ENCODE measurements around the gene GOLGA6B. TPM values are rescaled to one million over a fixed set of nuclear protein-coding genes. Genes with fewer than 3 reads are reported as not detected.
"Not testable (repeated sequence)": the region's sequence is repeated elsewhere in the genome, so short reads cannot be mapped to it uniquely, and the experiment has no call there.

The GOLGA6B gene, protein sequence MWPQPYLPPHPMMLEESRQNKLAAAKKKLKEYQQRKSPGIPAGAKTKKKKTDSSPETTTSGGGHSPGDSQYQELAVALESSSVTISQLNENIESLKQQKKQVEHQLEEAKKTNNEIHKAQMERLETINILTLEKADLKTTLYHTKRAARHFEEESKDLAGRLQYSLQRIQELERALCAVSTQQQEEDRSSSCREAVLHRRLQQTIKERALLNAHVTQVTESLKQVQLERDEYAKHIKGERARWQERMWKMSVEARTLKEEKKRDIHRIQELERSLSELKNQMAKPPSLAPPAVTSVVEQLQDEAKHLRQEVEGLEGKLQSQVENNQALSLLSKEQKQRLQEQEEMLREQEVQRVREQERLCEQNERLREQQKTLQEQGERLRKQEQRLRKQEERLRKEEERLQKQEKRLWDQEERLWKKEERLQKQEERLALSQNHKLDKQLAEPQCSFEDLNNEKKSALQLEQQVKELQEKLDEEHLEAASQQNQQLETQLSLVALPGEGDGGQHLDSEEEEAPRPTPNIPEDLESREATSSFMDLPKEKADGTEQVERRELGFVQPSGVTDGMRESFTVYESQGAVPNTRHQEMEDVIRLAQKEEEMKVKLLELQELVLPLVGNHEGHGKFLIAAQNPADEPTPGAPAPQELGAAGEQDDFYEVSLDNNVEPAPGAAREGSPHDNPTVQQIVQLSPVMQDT
- total RNA-seq = under 1 TPM in 1 of 4 donors, not detected in 3; 0.42 TPM

GRCh38 chr15:72654397-72654796, at the start of gene GOLGA6B:
TSS of gene GOLGA6B (plus strand) at chr15:72654697. CDS start at chr15:72654738, 41 bp downstream.
- WGBS, 2 donors = no CpG with 5 or more reads among the region's 7 CpGs

GRCh38 chr15:72604794-72605193, 49.7 kb upstream of the GOLGA6B start:
- no peak overlapping the region for H3K27ac ChIP-seq
- TF ChIP-seq POLR2A (IDR thresholded peaks at IDR 0.05) (no peak), EP300 (IDR thresholded peaks at IDR 0.05) (no peak)
- TF ChIP-seq, protein P1, sequence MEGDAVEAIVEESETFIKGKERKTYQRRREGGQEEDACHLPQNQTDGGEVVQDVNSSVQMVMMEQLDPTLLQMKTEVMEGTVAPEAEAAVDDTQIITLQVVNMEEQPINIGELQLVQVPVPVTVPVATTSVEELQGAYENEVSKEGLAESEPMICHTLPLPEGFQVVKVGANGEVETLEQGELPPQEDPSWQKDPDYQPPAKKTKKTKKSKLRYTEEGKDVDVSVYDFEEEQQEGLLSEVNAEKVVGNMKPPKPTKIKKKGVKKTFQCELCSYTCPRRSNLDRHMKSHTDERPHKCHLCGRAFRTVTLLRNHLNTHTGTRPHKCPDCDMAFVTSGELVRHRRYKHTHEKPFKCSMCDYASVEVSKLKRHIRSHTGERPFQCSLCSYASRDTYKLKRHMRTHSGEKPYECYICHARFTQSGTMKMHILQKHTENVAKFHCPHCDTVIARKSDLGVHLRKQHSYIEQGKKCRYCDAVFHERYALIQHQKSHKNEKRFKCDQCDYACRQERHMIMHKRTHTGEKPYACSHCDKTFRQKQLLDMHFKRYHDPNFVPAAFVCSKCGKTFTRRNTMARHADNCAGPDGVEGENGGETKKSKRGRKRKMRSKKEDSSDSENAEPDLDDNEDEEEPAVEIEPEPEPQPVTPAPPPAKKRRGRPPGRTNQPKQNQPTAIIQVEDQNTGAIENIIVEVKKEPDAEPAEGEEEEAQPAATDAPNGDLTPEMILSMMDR (IDR thresholded peaks at IDR 0.05) = no peak
- no peaks in the 10 kb centered on the region for H3K27me3 ChIP-seq
- H3K4me1 ChIP-seq = no peaks in the 10 kb centered on the region
- no peak overlapping the region for H3K4me3 ChIP-seq
- 89 to 91% methylated on average over 4 of the region's 4 CpGs for WGBS, 2 donors
- peaks cover 0 to 7% (median 0%) of the 10 kb centered on the region in 3 donors for H3K36me3 ChIP-seq
- H3K9me3 ChIP-seq = no peaks in the 10 kb centered on the region
- DNase-seq (ENCODE audit: low spot score in 2 of 2) = no peak

More at GRCh38 chr15:72654397-72654796, at the start of gene GOLGA6B:
- not testable (repeated sequence) for H3K4me3 ChIP-seq; DNase-seq (ENCODE audit: low spot score in 2 of 2); H3K4me1 ChIP-seq; H3K27me3 ChIP-seq; H3K36me3 ChIP-seq; H3K9me3 ChIP-seq; H3K27ac ChIP-seq

DNA sequence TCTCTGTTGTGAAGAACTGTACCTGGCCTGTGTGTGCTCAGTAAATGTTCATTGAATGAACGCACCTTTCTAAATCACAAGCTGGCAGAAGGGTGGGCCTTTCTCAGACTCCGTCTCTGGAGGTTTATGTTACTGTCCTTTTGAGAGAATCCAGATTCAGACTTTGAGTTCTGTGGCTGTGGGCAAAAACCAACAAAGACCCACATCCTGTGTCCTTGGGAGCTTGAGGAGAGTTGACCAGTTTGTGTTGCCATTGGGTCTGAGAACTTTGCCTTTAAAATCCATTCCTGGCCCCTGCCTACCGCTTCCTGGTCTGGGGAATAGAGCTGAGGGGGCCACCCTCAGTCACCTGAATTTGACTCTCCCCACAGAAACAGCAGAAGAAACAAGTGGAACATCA, 46.4 kb upstream of the GOLGA6B start:
- H3K36me3 ChIP-seq = peaks cover 0 to 20% (median 0%) of the 10 kb centered on the region in 3 donors
- 92 to 100% methylated on average over 3 of the region's 3 CpGs for WGBS, 2 donors
- H3K27me3 ChIP-seq; DNase-seq (ENCODE audit: low spot score in 2 of 2); H3K9me3 ChIP-seq; H3K27ac ChIP-seq; H3K4me3 ChIP-seq; H3K4me1 ChIP-seq: not testable (repeated sequence)

- TF ChIP-seq, protein P1 (IDR thresholded peaks at IDR 0.05) = no peak
- TF ChIP-seq POLR2A (IDR thresholded peaks at IDR 0.05) = no peak
- no peak for TF ChIP-seq EP300 (IDR thresholded peaks at IDR 0.05)
- no peaks in the 10 kb centered on the region for H3K9me3 ChIP-seq
- 85 to 87% methylated on average over 8 of the region's 8 CpGs for WGBS, 2 donors
- peaks cover 0 to 20% (median 0%) of the 10 kb centered on the region in 3 donors for H3K36me3 ChIP-seq
- H3K4me1 ChIP-seq = no peaks in the 10 kb centered on the region
- no peaks in the 10 kb centered on the region for H3K27me3 ChIP-seq
- DNase-seq (ENCODE audit: low spot score in 2 of 2) = no peak
- H3K27ac ChIP-seq = no peak overlapping the region
- no peak overlapping the region for H3K4me3 ChIP-seq
Observed at GRCh38 chr15:72609862-72610261, 44.6 kb upstream of the GOLGA6B start.

DNA sequence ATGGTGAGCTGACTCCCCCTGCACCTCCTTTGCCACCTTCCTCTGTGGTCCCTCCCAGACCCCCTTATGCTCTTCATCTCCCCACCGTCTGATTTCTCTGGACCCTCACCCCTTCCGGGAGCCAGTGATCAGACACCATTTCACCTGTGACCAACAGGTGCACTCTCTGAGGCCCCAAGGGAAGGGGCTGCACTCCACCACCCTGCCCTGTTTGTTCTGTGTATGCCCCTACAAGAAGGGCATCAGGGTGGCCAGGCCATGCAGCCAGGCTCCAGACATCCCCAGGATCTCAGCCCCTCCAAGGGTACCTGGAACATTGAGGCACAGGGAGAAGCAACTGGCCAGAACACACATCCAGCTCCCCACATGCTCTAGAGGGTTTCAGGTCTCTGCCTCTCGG, 42.2 kb upstream of the GOLGA6B start:
- WGBS, 2 donors = 90 to 93% methylated on average over 3 of the region's 3 CpGs

DNA sequence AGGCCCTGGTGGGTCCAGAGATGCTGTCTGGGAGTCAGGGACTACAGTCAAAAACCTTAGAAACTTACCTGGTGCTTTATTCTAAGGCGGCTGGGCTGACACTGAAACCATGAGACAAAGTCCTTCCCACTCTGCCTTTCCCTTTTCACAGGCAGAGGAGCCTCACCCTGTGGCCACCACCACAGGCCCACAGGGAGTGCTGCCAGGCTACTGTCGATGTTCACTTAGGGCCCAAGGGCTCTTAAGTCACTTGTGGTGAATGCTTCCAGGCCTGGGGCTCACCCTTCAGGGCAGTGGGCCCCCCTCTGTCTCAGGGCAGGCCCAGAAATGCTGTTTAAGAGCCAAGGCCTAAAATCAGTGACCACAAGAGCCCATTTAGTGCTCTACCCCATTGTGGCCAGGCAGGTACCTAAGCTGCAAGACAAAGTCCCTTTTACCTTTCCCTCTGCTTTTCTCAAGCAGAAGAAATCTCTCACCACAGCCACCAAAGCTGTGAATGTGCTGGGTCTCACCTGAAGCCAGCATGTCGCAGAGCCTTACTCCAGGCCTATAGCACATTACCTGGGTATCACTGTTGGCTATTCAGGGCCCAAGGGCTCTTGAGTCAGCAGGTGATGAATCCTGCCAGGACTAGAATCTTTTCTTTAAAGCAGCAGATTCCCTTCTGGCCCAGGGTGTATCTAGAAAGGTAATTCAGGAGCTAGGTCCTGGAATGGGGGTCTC, 39.5 kb upstream of the GOLGA6B start:
- Histone ChIP-seq H3K27me3 (no peaks in the 10 kb centered on the region), H3K9me3 (no peaks in the 10 kb centered on the region), H3K36me3 (peaks cover 0 to 10% (median 0%) of the 10 kb centered on the region in 3 donors), H3K27ac (no peak overlapping the region), H3K4me3 (no peak overlapping the region), H3K4me1 (no peaks in the 10 kb centered on the region)
- TF ChIP-seq, protein P1 (IDR thresholded peaks at IDR 0.05) = no peak
- TF ChIP-seq POLR2A (IDR thresholded peaks at IDR 0.05) = no peak
- TF ChIP-seq EP300 (IDR thresholded peaks at IDR 0.05) = no peak
- DNase-seq (ENCODE audit: low spot score in 2 of 2) = no peak
- WGBS, 2 donors = 84 to 86% methylated on average over 3 of the region's 3 CpGs

More for the DNA sequence above, 42.2 kb upstream of the GOLGA6B start:
- H3K27ac ChIP-seq; H3K4me3 ChIP-seq; H3K4me1 ChIP-seq; H3K9me3 ChIP-seq; H3K27me3 ChIP-seq; DNase-seq (ENCODE audit: low spot score in 2 of 2): not testable (repeated sequence)
- H3K36me3 ChIP-seq = peaks cover 0 to 17% (median 0%) of the 10 kb centered on the region in 3 donors

DNA sequence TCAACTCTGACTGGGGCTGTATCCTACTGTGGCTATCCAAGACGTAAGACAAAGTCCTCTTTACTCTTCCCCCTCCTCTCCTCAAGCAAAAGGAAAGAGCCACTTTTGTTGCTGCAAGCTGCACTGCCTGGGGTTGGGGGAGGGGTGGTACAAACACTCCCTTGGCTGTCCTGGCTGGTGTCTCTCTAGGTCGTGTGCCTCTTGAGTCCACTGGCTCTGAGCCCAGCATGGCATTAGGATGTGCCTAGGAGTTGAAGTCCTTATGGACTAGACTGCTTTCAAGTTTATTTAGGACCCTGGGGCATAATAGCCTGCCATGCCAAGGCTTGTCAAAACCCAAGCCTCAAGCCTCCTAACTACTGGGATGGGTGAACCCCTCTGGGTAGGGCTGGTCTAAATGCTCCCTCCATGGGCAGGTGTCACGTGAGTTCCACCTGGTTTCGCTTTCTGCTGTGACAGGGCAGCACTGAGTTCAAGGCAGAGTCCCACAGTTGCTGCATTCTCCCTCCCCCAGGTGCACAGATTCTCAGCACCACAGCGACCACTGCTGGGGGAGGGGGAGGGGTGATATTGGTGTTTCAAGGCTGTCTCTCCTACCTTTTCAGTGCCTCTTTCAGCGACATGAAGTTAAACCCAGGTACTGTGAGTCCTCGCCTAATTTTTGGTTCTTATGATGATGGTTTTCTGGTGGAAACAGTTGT, 38.8 kb upstream of the GOLGA6B start:
- not testable (repeated sequence) for DNase-seq (ENCODE audit: low spot score in 2 of 2); H3K9me3 ChIP-seq; H3K27me3 ChIP-seq; H3K36me3 ChIP-seq; H3K4me1 ChIP-seq; H3K27ac ChIP-seq; H3K4me3 ChIP-seq
- WGBS, 2 donors = 45 to 50% methylated on average over 6 of the region's 7 CpGs

Measured in tibial nerve (tissue), 4 donors.